NCI-H1092 (cell line): Measurements from ENCODE around the gene CMSS1.

ENCODE experiments used
- DNase-seq: peaks from one replicate; lab custom pipeline; 2025; lab: John Stamatoyannopoulos, UW

CMSS1 gene

GRCh38 chr3:99817437-99818240 lies at the start of gene CMSS1:
Gene CMSS1 (plus strand): TSS chr3:99817862.
- DNase-seq = peak; percentile 77

GRCh38 chr3:99768126-99768525 lies 49.5 kb upstream of the CMSS1 start:
- DNase-seq = no peak

- no peak for DNase-seq
Measured at GRCh38 chr3:99768808-99769501, 48.7 kb upstream of the CMSS1 start.

- no peak for DNase-seq
Measured at GRCh38 chr3:99772171-99772570, 45.5 kb upstream of the CMSS1 start.

GRCh38 chr3:99772671-99773070 lies 45.0 kb upstream of the CMSS1 start:
- no peak for DNase-seq

- no peak for DNase-seq
Measured at GRCh38 chr3:99774467-99774866, 43.2 kb upstream of the CMSS1 start.

GRCh38 chr3:99776516-99777209 lies 41.0 kb upstream of the CMSS1 start:
- DNase-seq = no peak

GRCh38 chr3:99777210-99777549 lies 40.5 kb upstream of the CMSS1 start:
- DNase-seq = no peak

GRCh38 chr3:99777708-99778107 lies 40.0 kb upstream of the CMSS1 start:
- DNase-seq = no peak

GRCh38 chr3:99780749-99781148 lies 36.9 kb upstream of the CMSS1 start:
- DNase-seq = no peak

GRCh38 chr3:99781761-99782160 lies 35.9 kb upstream of the CMSS1 start:
- DNase-seq = no peak

GRCh38 chr3:99783011-99783573 lies 34.6 kb upstream of the CMSS1 start:
- DNase-seq = no peak

- peak; percentile 10 for DNase-seq
Measured at GRCh38 chr3:99789011-99789721, 28.5 kb upstream of the CMSS1 start.

GRCh38 chr3:99794485-99794884 lies 23.2 kb upstream of the CMSS1 start:
- DNase-seq = no peak

GRCh38 chr3:99795573-99795972 lies 22.1 kb upstream of the CMSS1 start:
- no peak for DNase-seq

- DNase-seq = no peak
Measured at GRCh38 chr3:99799422-99799821, 18.2 kb upstream of the CMSS1 start.

- DNase-seq = no peak
Measured at GRCh38 chr3:99803297-99803696, 14.4 kb upstream of the CMSS1 start.

- no peak for DNase-seq
Measured at GRCh38 chr3:99805160-99805559, 12.5 kb upstream of the CMSS1 start.

GRCh38 chr3:99808163-99808794 lies 9.4 kb upstream of the CMSS1 start:
- DNase-seq = peak; percentile 17

GRCh38 chr3:99809565-99809964 lies 8.1 kb upstream of the CMSS1 start:
- DNase-seq = no peak

GRCh38 chr3:99810403-99810802 lies 7.3 kb upstream of the CMSS1 start:
- DNase-seq = no peak

GRCh38 chr3:99817047-99817436 lies 620 bp upstream of the CMSS1 start:
- peak; percentile 10 for DNase-seq
